GM23248 (cell line): Measurements from ENCODE around the gene THOP1.

Source experiments
- EZH2 ChIP-seq: fragments of 200-600 bp; sonication (generic); IDR thresholded peaks from 2 replicates; pipeline ENCODE4 v1.6.1; 2018; ENCODE audit warnings: antibody characterized with exemption, mild to moderate bottlenecking; ENCODE audit not compliant: insufficient read depth, poor library complexity, severe bottlenecking
- EZH2phosphoT487 ChIP-seq: fragments of 200-600 bp; sonication (generic); IDR thresholded peaks from 2 replicates; pipeline ENCODE4 v1.6.1; 2018; ENCODE audit warnings: antibody characterized with exemption, moderate library complexity, mild to moderate bottlenecking, low read depth; ENCODE audit not compliant: insufficient read depth

DNA sequence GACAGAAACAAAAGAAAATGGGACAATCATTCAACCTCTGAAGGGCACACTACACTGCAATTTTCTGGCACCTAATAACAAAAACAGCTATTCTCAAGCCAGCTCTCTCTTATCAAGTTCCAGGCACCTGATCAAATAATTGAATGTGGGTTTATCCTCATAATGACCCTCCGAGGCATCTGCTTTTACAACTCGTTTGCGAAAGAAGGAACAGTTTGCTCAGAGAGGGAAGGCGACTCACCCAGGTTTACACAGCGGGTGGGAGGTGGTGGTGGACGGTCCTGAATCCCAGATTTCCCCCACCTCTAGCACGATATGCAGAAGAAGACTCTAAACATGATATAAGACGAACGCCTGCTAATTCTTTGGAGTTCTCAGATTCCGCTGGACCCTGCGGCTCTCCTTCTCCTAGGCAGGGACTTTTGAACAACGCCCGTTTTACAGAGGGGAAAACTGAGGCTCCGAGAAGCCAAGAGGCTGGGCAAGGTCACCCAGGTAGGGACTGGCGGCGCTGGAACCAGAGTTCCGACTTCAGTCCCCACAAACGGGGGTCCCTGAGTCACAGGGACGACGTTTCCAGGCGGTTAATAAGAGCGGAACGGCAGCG is 2.9 kb upstream of the THOP1 start:
- TF ChIP-seq EZH2 (no peak), EZH2phosphoT487 (no peak)
